RWPE1 (cell line): ENCODE measurements around the gene GFRA1.

Experiments
- CTCF ChIA-PET: fragments of 350-600 bp; sonication (Branson Sonifier 250); formaldehyde crosslinking; extraction: SDS; loops from one replicate; lab custom pipeline; 2021; lab: Yijun Ruan, JAX
- POLR2A ChIA-PET: fragments of 400-600 bp; formaldehyde crosslinking; extraction: SDS; loops from one replicate; lab custom pipeline; 2020; ENCODE audit warnings: antibody characterized with exemption; ENCODE audit not compliant: low non-redundant PET; lab: Yijun Ruan, JAX
- DNase-seq: peaks from one replicate; pipeline ENCODE4 v3.0.0; 2012; ENCODE audit warnings: low spot score
- H3K27ac ChIP-seq: fragments of 450-650 bp; 2 replicates; pipeline ENCODE4 v1.5.1; 2017
- CTCF ChIP-seq: fragments of 450-650 bp; conservative IDR thresholded peaks from 2 replicates; pipeline ENCODE4 v1.5.1; 2017; ENCODE audit warnings: low read depth, mild to moderate bottlenecking

Gene GFRA1

GRCh38 chr10:116080553-116080952 is 192.5 kb downstream of the GFRA1 start:
- DNase-seq, result peak; percentile 19
- ChIA-PET POLR2A (no interaction called here), CTCF (interaction anchor here (0.6 kb wide), 1 partner anchor 88 kb away, joined by 4 read pairs; no protein-coding TSS in a partner anchor)
- no peak for TF ChIP-seq CTCF
- no peak overlapping the region for H3K27ac ChIP-seq

- no peak for DNase-seq
- TF ChIP-seq CTCF, result no peak
- H3K27ac ChIP-seq, result no peak overlapping the region
- CTCF ChIA-PET, result interaction anchor here (0.6 kb wide), 1 partner anchor 267 kb away, joined by 3 read pairs; no protein-coding TSS in a partner anchor
- POLR2A ChIA-PET, result no interaction called here
Measured at GRCh38 chr10:116079355-116079754, 193.7 kb downstream of the GFRA1 start.

GRCh38 chr10:116076621-116077020 is 196.4 kb downstream of the GFRA1 start:
- DNase-seq, result no peak
- ChIA-PET POLR2A (no interaction called here), CTCF (no interaction called here)
- TF ChIP-seq CTCF, result no peak
- H3K27ac ChIP-seq, result no peak overlapping the region

- ChIA-PET CTCF (no interaction called here), POLR2A (no interaction called here)
- DNase-seq, result no peak
- no peak overlapping the region for H3K27ac ChIP-seq
- TF ChIP-seq CTCF, result no peak
Measured at GRCh38 chr10:116073510-116073909, 199.5 kb downstream of the GFRA1 start.

GRCh38 chr10:116073001-116073400 is 200.0 kb downstream of the GFRA1 start:
- ChIA-PET CTCF (no interaction called here), POLR2A (no interaction called here)
- no peak for DNase-seq
- no peak for TF ChIP-seq CTCF
- H3K27ac ChIP-seq, result no peak overlapping the region

- no peak overlapping the region for H3K27ac ChIP-seq
- DNase-seq, result no peak
- POLR2A ChIA-PET, result no interaction called here
- TF ChIP-seq CTCF, result no peak
- CTCF ChIA-PET, result no interaction called here
Measured at GRCh38 chr10:116071453-116072148, 201.4 kb downstream of the GFRA1 start.
